ENCODE measurements around the gene CSNK1D.

The CSNK1D gene

GRCh38 chr17:82219083-82219482 is 54.4 kb downstream of the CSNK1D start:
- H3K4me3 ChIP-seq (ENCODE audit: low read depth in 1 of 2, low read length in 2 of 2), result no peak overlapping the region
- no peak overlapping the region for H3K9ac ChIP-seq (ENCODE audit: low read depth, low read length)
- H3K27me3 ChIP-seq (ENCODE audit: insufficient read depth, low read length, poor library complexity), result no peaks in the 10 kb centered on the region
- H3K4me2 ChIP-seq (ENCODE audit: insufficient read depth, low read length), result no peak overlapping the region
- no peak overlapping the region for H2AFZ ChIP-seq (ENCODE audit: low read depth, low read length)
- no peak for ATAC-seq (ENCODE audit: insufficient read depth, low read depth)
- no peaks in the 10 kb centered on the region for H3K9me3 ChIP-seq (ENCODE audit: insufficient read depth, low read length, severe bottlenecking)
- TF ChIP-seq CTCF (IDR thresholded peaks at IDR 0.05; ENCODE audit: borderline replicate concordance, extremely low read depth, low read length, poor library complexity, severe bottlenecking) (no peak), EZH2 (IDR thresholded peaks at IDR 0.05; ENCODE audit: borderline replicate concordance, low read depth, low read length, severe bottlenecking) (no peak)
- no peaks in the 10 kb centered on the region for H3K79me2 ChIP-seq (ENCODE audit: insufficient read depth, low read length)
- H3K36me3 ChIP-seq (ENCODE audit: insufficient read depth, low read length), result no peaks in the 10 kb centered on the region
- no peak overlapping the region for H3K27ac ChIP-seq (ENCODE audit: low read length)
- H3K4me1 ChIP-seq (ENCODE audit: insufficient read depth, low read length), result no peaks in the 10 kb centered on the region
- DNase-seq, result no peak
- H4K20me1 ChIP-seq (ENCODE audit: insufficient read depth, low read length), result no peaks in the 10 kb centered on the region

GRCh38 chr17:82218349-82219075 is 55.0 kb downstream of the CSNK1D start:
- H3K4me1 ChIP-seq (ENCODE audit: insufficient read depth, low read length), result peaks cover 2% of the 10 kb centered on the region
- H4K20me1 ChIP-seq (ENCODE audit: insufficient read depth, low read length), result no peaks in the 10 kb centered on the region
- H3K9me3 ChIP-seq (ENCODE audit: insufficient read depth, low read length, severe bottlenecking), result no peaks in the 10 kb centered on the region
- H3K79me2 ChIP-seq (ENCODE audit: insufficient read depth, low read length), result no peaks in the 10 kb centered on the region
- no peaks in the 10 kb centered on the region for H3K27me3 ChIP-seq (ENCODE audit: insufficient read depth, low read length, poor library complexity)
- no peak overlapping the region for H3K4me3 ChIP-seq (ENCODE audit: low read depth in 1 of 2, low read length in 2 of 2)
- no peaks in the 10 kb centered on the region for H3K36me3 ChIP-seq (ENCODE audit: insufficient read depth, low read length)
- ATAC-seq (ENCODE audit: insufficient read depth, low read depth) (no peak), DNase-seq (no peak)
- TF ChIP-seq EZH2 (IDR thresholded peaks at IDR 0.05; ENCODE audit: borderline replicate concordance, low read depth, low read length, severe bottlenecking), result no peak
- no peak for TF ChIP-seq CTCF (IDR thresholded peaks at IDR 0.05; ENCODE audit: borderline replicate concordance, extremely low read depth, low read length, poor library complexity, severe bottlenecking)
- no peak overlapping the region for H2AFZ ChIP-seq (ENCODE audit: low read depth, low read length)
- H3K9ac ChIP-seq (ENCODE audit: low read depth, low read length), result no peak overlapping the region
- no peak overlapping the region for H3K4me2 ChIP-seq (ENCODE audit: insufficient read depth, low read length)
- H3K27ac ChIP-seq (ENCODE audit: low read length), result no peak overlapping the region

GRCh38 chr17:82217530-82218204 is 55.8 kb downstream of the CSNK1D start:
- no peak overlapping the region for H3K27ac ChIP-seq (ENCODE audit: low read length)
- DNase-seq, result no peak
- H3K27me3 ChIP-seq (ENCODE audit: insufficient read depth, low read length, poor library complexity), result no peaks in the 10 kb centered on the region
- no peak overlapping the region for H2AFZ ChIP-seq (ENCODE audit: low read depth, low read length)
- H3K9ac ChIP-seq (ENCODE audit: low read depth, low read length), result no peak overlapping the region
- no peaks in the 10 kb centered on the region for H3K79me2 ChIP-seq (ENCODE audit: insufficient read depth, low read length)
- no peaks in the 10 kb centered on the region for H3K9me3 ChIP-seq (ENCODE audit: insufficient read depth, low read length, severe bottlenecking)
- no peaks in the 10 kb centered on the region; the same call in 1 of the 2 replicates for H3K36me3 ChIP-seq (ENCODE audit: insufficient read depth, low read length)
- no peaks in the 10 kb centered on the region for H4K20me1 ChIP-seq (ENCODE audit: insufficient read depth, low read length)
- H3K4me2 ChIP-seq (ENCODE audit: insufficient read depth, low read length), result no peak overlapping the region
- no peak overlapping the region for H3K4me3 ChIP-seq (ENCODE audit: low read depth in 1 of 2, low read length in 2 of 2)
- ATAC-seq (ENCODE audit: insufficient read depth, low read depth), result no peak
- H3K4me1 ChIP-seq (ENCODE audit: insufficient read depth, low read length), result peaks cover 8% of the 10 kb centered on the region
- no peak for TF ChIP-seq EZH2 (IDR thresholded peaks at IDR 0.05; ENCODE audit: borderline replicate concordance, low read depth, low read length, severe bottlenecking)
- no peak for TF ChIP-seq CTCF (IDR thresholded peaks at IDR 0.05; ENCODE audit: borderline replicate concordance, extremely low read depth, low read length, poor library complexity, severe bottlenecking)
